Subcutaneous abdominal adipose tissue (tissue), 5 donors: Measurements from ENCODE around the gene ACTL6A.
"Not testable (repeated sequence)": the region's sequence is repeated elsewhere in the genome, so short reads cannot be mapped to it uniquely, and the experiment has no call there.

Experiments
- H3K27ac ChIP-seq: one replicate; pipeline ENCODE4 v1.7.0; 2013; ENCODE audit warnings: low read depth, mild to moderate bottlenecking, inconsistent platforms, low read length, moderate library complexity
- H3K27me3 ChIP-seq, 5 donors: one replicate each; pipeline ENCODE4 v1.7.0; 2013; ENCODE audit warnings: low read length in 5 of 5, inconsistent platforms in 1 of 5; ENCODE audit not compliant: control insufficient read depth in 5 of 5, insufficient read depth in 4 of 5
- H3K36me3 ChIP-seq, 5 donors: one replicate each; pipeline ENCODE4 v1.7.0; 2013; ENCODE audit warnings: low read length in 5 of 5; ENCODE audit not compliant: control insufficient read depth in 5 of 5, insufficient read depth in 5 of 5
- H3K4me1 ChIP-seq, 5 donors: one replicate each; pipeline ENCODE4 v1.7.0; 2013; ENCODE audit warnings: low read length in 5 of 5, mild to moderate bottlenecking in 3 of 5, moderate library complexity in 1 of 5; ENCODE audit not compliant: control insufficient read depth in 5 of 5, insufficient read depth in 5 of 5
- H3K4me3 ChIP-seq, 5 donors: one replicate each; pipeline ENCODE4 v1.7.0; 2013; ENCODE audit warnings: low read length in 5 of 5, low read depth in 1 of 5
- H3K9ac ChIP-seq, 5 donors: one replicate each; pipeline ENCODE4 v1.7.0; 2013; ENCODE audit warnings: low read length in 5 of 5, mild to moderate bottlenecking in 4 of 5, moderate library complexity in 3 of 5
- H3K9me3 ChIP-seq, 5 donors: one replicate each; pipeline ENCODE4 v1.7.0; 2013; ENCODE audit warnings: low read length in 5 of 5; ENCODE audit not compliant: control insufficient read depth in 5 of 5
- donor health status: healthy.
- donor health status: healthy.
- donor health status: healthy.
- donor health status: healthy.
- donor health status: healthy.

Gene ACTL6A

GRCh38 chr3:179562591-179563270 lies at the start of gene ACTL6A:
Gene ACTL6A (plus strand): TSS chr3:179562926. CDS start chr3:179563093, 167 bp downstream.
- H3K27me3 ChIP-seq, result no peaks in the 10 kb centered on the region
- H3K4me3 ChIP-seq, result peak within 1 kb of the TSS; percentile 75 to 99 (median 96)
- H3K27ac ChIP-seq, result peak within 1 kb of the TSS; percentile 60
- H3K9ac ChIP-seq, result peak within 1 kb of the TSS; percentile 26 to 84 (median 82)
- H3K36me3 ChIP-seq, result no peaks in the 10 kb centered on the region
- H3K4me1 ChIP-seq, result peaks cover 0 to 13% (median 8%) of the 10 kb centered on the region in 5 donors
- no peaks in the 10 kb centered on the region for H3K9me3 ChIP-seq

- no peak overlapping the region for H3K9ac ChIP-seq
- no peaks in the 10 kb centered on the region for H3K4me1 ChIP-seq
- no peaks in the 10 kb centered on the region for H3K36me3 ChIP-seq
- H3K27ac ChIP-seq, result no peak overlapping the region
- no peaks in the 10 kb centered on the region for H3K27me3 ChIP-seq
- no peak overlapping the region for H3K4me3 ChIP-seq
- no peaks in the 10 kb centered on the region for H3K9me3 ChIP-seq
These were observed 48.9 kb upstream of the ACTL6A start for GRCh38 chr3:179513862-179514261.

- not testable (repeated sequence) for H3K36me3 ChIP-seq, H3K9ac ChIP-seq, H3K4me3 ChIP-seq, H3K27ac ChIP-seq, H3K4me1 ChIP-seq, H3K9me3 ChIP-seq, H3K27me3 ChIP-seq
These were observed 46.1 kb upstream of the ACTL6A start for GRCh38 chr3:179516461-179517251.

DNA sequence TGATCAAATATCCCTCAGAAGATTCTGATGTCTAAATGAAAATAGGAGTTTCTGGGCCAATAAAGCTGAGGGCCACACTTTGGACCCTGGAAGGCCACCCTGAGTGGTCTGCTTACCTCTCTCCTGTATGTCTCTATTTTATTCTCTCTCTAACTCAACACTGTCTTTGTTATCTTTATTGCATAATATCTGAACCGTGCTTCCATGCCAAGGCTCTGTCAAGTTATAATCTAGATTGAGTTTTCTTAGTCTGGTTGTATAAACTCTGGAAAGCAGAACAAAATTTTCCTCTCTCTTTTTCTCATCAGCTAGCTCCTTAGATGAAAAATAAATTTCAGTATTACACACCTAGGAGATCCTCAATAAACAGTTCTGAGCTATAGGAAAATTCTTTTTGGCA lies 36.2 kb upstream of the ACTL6A start:
- peaks cover 0 to 17% (median 13%) of the 10 kb centered on the region in 5 donors for H3K4me1 ChIP-seq
- no peak overlapping the region for H3K4me3 ChIP-seq
- no peak overlapping the region for H3K9ac ChIP-seq
- H3K9me3 ChIP-seq, result no peaks in the 10 kb centered on the region
- no peaks in the 10 kb centered on the region for H3K36me3 ChIP-seq
- H3K27ac ChIP-seq, result peak overlapping the region; percentile 11
- no peaks in the 10 kb centered on the region for H3K27me3 ChIP-seq

DNA sequence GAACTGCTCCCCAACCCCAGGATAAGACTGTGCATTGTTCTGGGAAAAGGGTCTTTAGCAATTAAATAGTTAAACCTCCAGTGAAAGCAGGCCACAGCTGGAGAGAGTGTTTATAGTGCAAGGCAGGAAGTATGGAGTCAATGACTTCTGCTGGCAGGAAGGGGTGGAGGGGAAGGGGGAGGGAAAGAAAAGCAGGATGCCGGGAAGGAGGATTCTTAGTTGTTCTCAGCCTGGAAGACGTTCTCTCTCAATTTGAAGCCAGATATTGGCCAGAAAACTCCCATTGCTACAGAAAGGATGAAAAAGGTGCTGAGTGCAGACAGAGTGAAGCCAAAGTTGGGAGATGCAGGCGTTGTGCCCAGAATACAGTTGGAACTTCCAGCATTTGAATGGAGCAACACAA lies 35.7 kb upstream of the ACTL6A start:
- Histone ChIP-seq H3K4me1 (peaks cover 0 to 17% (median 13%) of the 10 kb centered on the region in 5 donors), H3K36me3 (no peaks in the 10 kb centered on the region), H3K9me3 (no peaks in the 10 kb centered on the region), H3K9ac (no peak overlapping the region), H3K4me3 (peak overlapping the region in 1 of 5 donors; percentile 42), H3K27me3 (no peaks in the 10 kb centered on the region), H3K27ac (peak overlapping the region; percentile 23)

DNA sequence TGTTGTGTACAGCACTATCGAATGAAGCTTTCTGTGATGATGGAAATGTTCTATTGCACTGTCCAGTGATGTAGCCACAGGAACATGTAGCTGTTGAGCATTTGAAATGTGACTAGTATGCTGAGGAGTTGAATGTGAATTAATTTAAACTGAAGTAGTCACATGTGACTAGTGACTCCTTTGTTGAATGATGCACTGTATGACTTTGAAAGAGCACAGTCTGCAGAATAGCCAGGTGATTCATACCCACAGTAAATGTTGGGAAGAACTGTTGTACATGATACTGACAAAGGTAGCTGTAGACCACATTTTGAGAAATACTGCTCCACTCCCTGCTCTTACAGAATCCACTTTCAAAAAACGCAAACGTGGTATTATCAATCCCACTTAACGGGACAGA lies 34.0 kb upstream of the ACTL6A start:
- Histone ChIP-seq H3K27me3 (no peaks in the 10 kb centered on the region), H3K4me1 (peaks cover 0 to 17% (median 13%) of the 10 kb centered on the region in 5 donors), H3K9me3 (no peaks in the 10 kb centered on the region), H3K27ac (no peak overlapping the region), H3K9ac (no peak overlapping the region), H3K4me3 (no peak overlapping the region), H3K36me3 (no peaks in the 10 kb centered on the region)

DNA sequence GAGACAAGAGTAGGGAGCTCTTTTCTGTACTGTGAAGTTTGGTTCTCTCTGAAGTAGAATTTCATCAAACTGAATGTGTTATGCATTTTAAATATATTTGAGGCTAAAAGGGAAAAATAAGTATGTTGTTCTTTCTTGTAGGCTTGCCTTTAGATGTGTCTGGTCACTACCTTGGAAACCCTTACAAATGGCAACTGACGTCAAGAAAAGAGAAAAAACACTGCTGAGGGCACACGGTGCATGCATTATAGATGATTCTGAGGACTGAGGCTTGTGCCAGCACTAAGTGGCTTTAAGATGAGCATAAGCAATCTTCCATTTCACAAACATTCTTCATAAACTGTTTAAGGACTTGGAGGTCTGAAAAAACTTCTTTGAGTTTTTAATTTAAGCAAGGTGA lies 31.1 kb upstream of the ACTL6A start:
- Histone ChIP-seq H3K9ac (no peak overlapping the region), H3K36me3 (no peaks in the 10 kb centered on the region), H3K27me3 (no peaks in the 10 kb centered on the region), H3K9me3 (no peaks in the 10 kb centered on the region), H3K4me3 (no peak overlapping the region), H3K4me1 (peaks cover 0 to 12% (median 7%) of the 10 kb centered on the region in 5 donors), H3K27ac (no peak overlapping the region)

GRCh38 chr3:179533274-179533673 lies 29.5 kb upstream of the ACTL6A start:
- no peak overlapping the region for H3K4me3 ChIP-seq
- no peaks in the 10 kb centered on the region for H3K9me3 ChIP-seq
- no peak overlapping the region for H3K9ac ChIP-seq
- H3K27me3 ChIP-seq, result no peaks in the 10 kb centered on the region
- peaks cover 0 to 7% (median 0%) of the 10 kb centered on the region in 5 donors for H3K4me1 ChIP-seq
- no peaks in the 10 kb centered on the region for H3K36me3 ChIP-seq
- H3K27ac ChIP-seq, result no peak overlapping the region

DNA sequence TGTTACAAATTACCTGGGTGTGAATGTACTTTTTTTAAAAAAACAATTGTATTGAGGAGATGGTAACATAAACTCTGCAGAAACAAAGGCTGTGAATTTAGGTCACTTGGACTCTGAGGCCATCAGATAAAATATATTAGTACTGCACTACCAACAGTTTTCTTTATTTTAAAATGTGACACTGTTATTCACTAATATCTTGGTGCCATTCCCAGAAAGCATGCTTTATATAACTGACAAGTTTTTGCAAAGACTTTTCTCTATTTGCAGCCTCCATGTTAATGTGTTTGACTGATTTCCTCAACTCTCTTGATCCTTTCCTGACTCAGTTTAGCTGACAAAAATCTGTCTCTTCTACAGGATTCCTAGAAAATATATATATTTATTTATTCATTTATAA lies 26.5 kb upstream of the ACTL6A start:
- Histone ChIP-seq H3K27me3 (no peaks in the 10 kb centered on the region), H3K9ac (no peak overlapping the region)

DNA sequence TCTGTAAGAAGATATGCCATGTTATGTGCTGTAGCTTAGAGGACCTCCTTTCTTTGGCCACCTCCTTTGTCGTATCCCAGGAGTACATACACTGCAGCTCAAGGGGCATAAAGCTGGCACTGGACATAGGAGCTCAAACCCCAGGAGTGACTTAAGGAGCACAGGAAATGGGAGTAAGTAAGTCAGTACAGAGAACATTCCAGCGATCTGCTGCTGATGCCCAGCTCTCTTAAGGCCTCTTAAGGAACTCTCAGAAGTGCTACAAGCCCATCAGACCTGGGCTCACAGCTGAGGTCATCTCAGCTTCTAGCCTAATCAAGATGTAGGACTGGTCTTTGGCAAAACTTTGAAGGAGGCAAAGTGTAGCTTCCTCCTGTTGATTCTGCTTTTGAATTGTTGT lies 21.6 kb upstream of the ACTL6A start:
- H3K4me3 ChIP-seq, result no peak overlapping the region
- H3K9me3 ChIP-seq, result no peaks in the 10 kb centered on the region
- H3K27ac ChIP-seq, result no peak overlapping the region
- H3K27me3 ChIP-seq, result no peaks in the 10 kb centered on the region
- H3K36me3 ChIP-seq, result no peaks in the 10 kb centered on the region
- peaks cover 0 to 7% (median 0%) of the 10 kb centered on the region in 5 donors for H3K4me1 ChIP-seq
- H3K9ac ChIP-seq, result no peak overlapping the region

More for the DNA sequence above, 26.5 kb upstream of the ACTL6A start:
- Histone ChIP-seq H3K27ac (no peak overlapping the region), H3K36me3 (no peaks in the 10 kb centered on the region), H3K4me1 (peaks cover 0 to 7% (median 0%) of the 10 kb centered on the region in 5 donors), H3K4me3 (no peak overlapping the region), H3K9me3 (no peaks in the 10 kb centered on the region)
